GM18526 (cell line): Measurements from ENCODE around the gene EFHD1.

Source experiments
- POLR2A ChIP-seq: IDR thresholded peaks from 3 replicates; pipeline ENCODE4 v1.6.1; 2011; ENCODE audit not compliant: insufficient read length; ENCODE audit errors: extremely low read depth

Gene EFHD1

DNA sequence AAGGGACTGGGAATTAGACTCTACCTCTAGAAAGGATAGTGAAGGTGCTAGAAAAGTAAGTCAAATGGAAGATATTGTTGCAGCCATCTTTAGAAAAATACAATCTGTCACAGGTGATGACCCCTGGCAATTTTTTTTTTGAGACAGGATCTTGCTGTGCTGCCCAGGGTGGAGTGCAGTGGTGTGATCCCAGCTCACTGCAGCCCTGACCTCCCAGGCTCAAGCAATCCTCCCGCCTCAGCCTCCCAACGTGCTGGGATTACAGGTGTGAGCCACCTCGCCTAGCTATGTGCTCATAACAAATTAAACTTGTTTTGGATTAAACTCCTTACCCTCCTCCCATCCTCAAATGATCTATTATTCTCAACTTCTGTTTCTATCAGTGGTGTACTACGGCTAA, 59.9 kb downstream of the EFHD1 start:
- no peak for TF ChIP-seq POLR2A

DNA sequence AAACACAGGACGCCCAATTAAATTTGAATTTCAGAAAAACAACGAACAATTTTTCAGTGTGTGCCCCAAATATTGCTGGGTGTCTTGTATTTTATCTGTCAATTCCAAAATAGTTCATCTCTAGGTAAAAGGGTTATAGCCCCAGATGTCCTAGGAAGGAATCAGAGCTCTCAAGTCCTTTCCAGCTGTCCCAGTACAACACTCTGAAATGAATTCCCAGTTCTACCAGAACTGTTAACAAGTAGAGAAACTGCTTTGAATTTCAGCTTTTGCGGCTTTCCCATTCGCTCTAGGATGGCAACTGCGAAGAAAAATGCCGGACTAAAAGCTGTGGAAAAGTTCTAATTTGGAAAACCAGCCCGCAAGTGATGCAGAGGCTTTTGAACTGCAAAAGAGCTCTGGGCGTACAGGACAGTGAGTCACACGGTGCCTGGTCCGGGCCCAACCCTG, 63.2 kb downstream of the EFHD1 start:
- TF ChIP-seq POLR2A, result no peak

DNA sequence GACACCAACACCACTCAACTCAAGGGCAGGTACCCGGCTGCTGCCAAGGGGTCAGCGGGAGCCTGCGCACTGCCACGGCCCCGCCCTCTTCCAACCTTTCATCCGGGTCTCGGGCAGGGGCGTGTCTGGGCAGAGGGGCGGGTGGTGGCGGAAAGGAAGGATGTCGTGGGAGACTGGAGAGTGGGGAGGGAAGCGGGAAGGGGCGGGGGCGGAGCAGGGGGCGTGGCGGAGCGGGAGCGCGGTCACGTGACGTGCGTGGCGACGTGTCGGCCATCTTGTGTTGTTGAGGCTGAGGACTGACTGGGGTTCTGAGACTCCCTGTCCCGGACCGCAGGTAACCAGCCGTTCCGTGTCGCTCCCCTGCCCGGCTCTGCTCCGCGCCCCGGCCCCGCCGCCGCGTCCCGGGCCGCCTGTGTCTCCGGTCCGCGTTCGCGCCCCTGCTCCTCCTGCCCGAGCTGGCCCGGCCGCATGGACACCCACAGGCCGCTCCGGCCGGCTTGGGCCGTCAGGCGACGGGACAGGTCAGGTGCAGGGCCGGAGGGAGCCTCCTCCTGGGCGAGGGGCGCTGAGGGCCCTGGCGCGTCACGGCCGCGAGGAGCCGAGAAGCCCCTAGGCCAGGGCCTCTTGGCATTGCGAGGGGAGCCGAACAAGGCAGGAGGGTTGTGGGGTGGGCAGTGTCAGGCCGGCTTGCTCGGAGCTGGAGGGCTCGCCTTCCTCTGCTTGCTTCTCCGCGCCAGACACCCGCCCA, 63.8 kb downstream of the EFHD1 start, which contains the start of gene GIGYF2:
TSS of gene GIGYF2 (plus strand) at position 273 of the 748 bp plus-strand sequence. CDS start 37,867 bp downstream, outside the sequence.
- TF ChIP-seq POLR2A, result peak; percentile 69

DNA sequence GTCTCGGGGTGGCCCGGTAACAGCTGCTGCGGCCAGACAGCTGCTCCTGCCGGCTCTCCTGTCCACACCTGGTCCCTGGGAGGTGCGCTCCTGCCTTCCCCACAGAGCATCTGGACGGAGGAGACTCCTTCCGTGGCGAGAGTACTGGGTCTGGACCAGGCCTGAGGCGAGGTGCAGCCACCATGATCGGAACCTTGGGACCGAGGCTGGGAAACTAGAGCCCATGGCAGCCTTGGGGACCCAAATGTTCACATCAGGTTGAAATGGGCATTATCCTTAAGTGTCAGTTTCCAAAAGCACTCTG, 64.4 kb downstream of the EFHD1 start:
- TF ChIP-seq POLR2A, result no peak

DNA sequence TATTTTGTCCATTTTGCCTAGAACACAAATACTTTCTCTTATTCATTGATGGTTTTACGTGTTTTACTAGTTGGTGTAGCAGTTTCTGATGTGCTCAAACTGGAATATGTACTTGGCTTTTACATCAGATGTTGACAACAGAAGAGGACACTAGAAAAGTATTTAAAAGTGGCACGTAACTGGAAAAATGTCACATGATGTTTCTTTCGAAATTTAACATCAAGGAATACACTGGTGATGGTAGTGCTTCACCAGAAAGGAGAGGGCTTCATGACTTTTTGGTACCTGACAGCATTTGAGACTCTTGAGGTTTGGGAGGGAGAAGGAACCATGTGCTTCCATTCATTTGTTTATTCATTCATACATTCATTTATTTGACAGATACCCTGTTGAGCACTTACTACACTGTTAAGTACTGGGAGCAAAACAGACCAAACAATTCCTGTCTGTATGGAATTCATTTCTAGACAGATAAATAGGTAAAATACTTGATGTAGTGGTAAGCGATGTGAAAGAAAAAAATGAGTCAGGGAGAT, 65.2 kb downstream of the EFHD1 start:
- TF ChIP-seq POLR2A, result no peak

DNA sequence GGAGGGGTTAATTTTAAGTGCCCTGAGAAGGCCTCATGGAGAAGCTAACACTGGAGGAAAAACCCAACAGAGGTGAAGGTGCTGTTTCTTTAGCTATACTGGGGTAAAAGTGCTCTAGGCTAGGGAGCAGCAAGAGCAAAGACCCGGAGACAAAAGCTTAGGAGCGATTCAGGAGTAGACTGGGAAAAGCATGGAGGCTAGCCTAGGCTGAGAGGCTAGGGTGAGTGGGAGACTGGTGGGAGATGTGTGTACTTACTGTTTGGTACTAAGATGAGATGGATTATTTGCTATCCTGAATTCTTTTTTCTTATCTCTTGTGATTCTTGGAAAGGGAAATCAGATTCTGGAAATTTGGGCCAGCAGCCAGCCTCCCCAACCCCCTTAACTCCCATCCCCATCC, 65.7 kb downstream of the EFHD1 start:
- TF ChIP-seq POLR2A, result no peak

DNA sequence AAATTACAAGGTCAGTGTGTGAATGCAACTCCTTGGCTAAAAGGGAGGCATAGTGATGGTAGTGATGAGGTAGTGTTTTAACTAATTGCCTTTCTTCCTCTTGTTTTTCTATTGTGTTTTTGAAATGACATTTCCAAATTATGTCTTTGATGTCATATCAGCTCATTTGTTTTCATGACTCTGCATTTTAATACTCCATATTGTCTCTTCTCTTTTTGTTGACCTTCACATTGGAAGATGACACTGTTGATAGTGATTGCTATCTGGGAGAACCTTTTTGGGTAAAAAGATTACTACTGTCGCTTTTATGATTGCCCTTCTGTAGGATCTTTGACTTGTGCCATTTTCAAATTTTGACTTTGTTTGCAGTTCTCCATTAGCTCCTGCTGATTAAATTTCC, 66.8 kb downstream of the EFHD1 start:
- TF ChIP-seq POLR2A, result no peak

DNA sequence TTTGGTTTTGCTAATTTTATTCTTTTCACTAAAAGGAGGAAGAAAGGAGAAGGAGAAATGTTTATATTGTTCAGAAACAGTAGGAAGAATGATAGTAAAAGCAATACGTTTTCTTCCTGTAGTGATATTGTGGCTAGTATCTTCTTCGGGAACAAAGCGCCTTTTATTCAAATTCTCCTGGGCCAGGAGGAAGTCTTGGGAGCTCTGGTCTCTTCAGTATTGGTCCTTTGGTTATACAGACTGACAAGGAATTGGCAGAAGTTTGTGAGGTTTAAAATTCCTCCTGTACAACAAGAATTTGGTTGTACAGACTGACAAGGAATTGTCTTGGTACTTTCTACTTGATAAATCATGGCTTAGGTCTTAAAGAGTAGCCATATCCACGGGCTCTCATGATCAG, 73.7 kb downstream of the EFHD1 start:
- TF ChIP-seq POLR2A, result no peak

DNA sequence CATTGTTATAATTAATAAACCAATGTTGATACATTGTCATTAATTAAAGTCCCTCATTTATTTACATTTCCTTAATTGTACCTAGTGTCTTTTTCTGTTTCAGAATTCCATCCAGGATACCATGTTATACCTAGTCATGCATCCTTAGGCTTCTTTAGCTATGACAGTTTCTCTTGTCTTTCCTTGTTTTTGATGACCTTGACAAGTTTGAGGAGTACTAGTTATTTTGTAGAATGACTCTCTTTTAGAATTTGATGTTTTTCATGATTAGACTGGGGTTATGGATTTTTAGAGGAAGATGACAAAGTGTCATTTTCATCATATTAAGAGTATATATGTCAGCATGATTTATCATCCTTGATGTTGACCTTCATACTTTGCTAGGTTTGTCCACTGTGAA, 80.1 kb downstream of the EFHD1 start:
- TF ChIP-seq POLR2A, result no peak

DNA sequence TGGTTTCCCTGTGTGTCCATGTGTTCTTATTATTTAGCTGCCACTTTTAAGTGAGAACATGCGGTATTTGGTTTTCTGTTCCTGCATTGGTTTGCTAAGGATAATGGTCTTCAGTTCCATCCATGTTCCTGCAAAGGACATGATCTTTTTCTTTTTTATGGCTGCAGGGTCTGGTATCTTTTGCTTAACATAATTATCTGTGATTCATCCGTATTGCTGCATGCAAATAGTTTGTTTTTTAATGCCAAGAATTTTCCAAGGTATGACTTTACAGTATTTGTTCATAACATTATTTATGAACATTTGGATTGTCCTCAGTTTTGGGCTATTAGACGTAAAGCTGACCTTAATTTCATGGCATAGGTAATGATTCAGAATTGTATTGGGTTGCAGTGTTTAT, 81.6 kb downstream of the EFHD1 start:
- TF ChIP-seq POLR2A, result no peak

DNA sequence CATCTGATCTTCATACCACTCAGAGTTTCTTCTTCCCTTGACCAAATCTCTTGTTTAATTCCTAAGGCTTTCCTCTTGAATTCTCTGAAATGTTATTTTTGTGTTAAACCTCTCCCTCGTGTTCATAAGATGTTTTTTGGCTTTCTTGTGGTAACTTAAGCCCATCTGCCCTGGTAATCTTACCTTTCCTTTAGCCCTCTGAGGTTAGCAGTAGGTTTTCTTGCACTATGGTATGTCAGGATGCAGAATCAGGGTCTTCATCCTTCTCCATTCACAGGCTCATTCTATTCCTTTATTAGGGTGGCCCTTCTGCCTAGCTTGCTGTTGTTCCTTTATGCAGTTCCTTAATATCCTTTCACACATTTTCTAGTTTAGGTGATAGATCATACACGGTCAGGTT, 87.9 kb downstream of the EFHD1 start:
- no peak for TF ChIP-seq POLR2A

DNA sequence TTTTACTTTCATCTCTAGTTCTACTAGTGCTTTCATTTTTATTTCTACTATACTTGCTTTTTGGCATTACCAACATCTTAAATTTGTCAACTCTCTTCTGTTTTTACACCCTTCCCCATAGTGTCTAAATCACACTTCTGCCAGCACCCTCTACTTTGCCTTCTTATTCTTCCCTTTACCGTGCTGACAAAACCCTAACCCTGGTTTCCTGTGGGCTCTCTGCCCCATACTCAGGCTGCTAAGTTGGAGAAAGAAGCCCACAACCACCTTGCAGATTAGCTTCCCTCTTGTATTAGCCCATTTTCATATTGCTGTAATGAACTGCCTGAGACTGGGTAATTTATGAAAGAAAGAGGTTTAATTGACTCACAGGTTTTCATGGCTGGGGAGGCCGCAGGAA, 88.5 kb downstream of the EFHD1 start:
- TF ChIP-seq POLR2A, result no peak

DNA sequence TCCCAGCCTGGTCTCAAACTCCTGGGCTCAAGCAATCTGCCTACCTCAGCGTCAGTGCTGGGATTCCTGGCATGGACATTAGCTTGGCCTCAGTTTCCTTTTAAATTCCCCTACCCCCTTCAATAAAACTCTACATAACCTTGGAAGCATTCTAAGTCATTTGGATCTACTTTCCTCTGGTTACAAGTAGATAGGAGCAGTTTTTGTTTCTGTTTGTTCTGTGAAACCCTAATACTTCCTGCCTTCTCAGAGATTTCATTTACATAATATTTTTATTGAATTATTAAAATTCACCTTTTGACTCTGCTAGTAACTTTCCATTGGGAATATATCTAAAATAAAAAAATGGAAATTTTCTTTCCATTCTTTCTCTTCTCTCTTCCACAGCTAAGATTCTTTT, 89.6 kb downstream of the EFHD1 start:
- TF ChIP-seq POLR2A, result no peak

DNA sequence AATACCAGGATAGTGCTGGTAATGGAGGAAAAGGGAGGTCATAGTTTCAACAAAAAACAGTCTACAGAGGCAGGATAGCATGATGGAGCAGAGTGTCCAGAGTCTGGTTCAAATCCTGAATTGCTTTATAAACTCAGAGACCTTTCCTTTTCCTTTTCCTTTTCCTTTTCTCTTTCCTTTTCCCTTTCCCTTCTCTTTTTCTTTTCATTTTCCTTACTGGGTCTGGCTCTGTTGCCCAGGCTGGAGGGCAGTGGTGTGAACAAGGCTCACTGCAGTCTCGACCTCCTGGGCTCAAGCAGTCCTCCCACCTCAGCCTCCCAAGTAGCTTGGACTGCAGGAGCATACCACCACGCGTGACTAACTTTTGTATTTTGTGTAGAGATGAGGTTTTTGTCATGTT, 95.4 kb downstream of the EFHD1 start:
- no peak for TF ChIP-seq POLR2A

DNA sequence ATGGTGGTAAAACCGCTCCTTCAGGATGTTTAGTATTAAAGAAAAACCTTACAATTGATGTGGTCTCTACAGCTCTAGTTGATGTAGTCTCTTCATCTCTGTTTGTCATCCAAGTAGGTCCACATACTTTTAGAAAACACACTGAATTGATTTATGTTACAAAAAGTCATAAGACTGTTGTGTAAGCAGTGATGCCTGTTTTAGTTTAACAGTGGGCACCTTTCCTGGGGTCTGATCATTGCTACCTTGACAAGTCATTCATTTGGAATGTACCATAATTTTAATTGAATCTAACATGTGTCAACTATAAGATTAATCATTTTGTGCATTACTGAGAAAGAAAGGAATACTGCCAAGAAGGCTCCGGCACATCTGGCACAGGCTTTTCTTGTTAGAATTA, 98.1 kb downstream of the EFHD1 start:
- no peak for TF ChIP-seq POLR2A
